SK-N-SH treated with all-trans-retinoic acid at 6 μM for 48 hours (cell line): ENCODE data around the gene GRAMD2A.

Experiments used
- ATAC-seq: fragments of 200-7000 bp; cut with Tn5 transposase; 3 replicates; pipeline ENCODE4 v1.9.1; 2020; ENCODE audit warnings: mild to moderate bottlenecking, moderate library complexity
- ARNTL ChIP-seq: fragments of 450-650 bp; formaldehyde crosslinking; IDR thresholded peaks from 2 replicates; pipeline ENCODE4 v1.5.0; 2020; ENCODE audit warnings: low read depth, mild to moderate bottlenecking, moderate library complexity, borderline replicate concordance
- BACH2 ChIP-seq: fragments of 250-450 bp; sonication (Bioruptor Pico); IDR thresholded peaks from 2 replicates; pipeline ENCODE4 v1.9.0; 2021; ENCODE audit warnings: mild to moderate bottlenecking, borderline replicate concordance
- CSDC2 ChIP-seq: fragments of 250-450 bp; sonication (Bioruptor Pico); IDR thresholded peaks from 2 replicates; pipeline ENCODE4 v1.5.0; 2020; ENCODE audit warnings: mild to moderate bottlenecking, moderate library complexity
- CSRNP3 ChIP-seq: fragments of 250-450 bp; sonication (Bioruptor Pico); IDR thresholded peaks from 2 replicates; pipeline ENCODE4 v1.5.1; 2021; ENCODE audit warnings: mild to moderate bottlenecking, moderate library complexity
- ESRRG ChIP-seq: fragments of 250-450 bp; sonication (Bioruptor Pico); IDR thresholded peaks from 2 replicates; pipeline ENCODE4 v1.6.1; 2021; ENCODE audit warnings: mild to moderate bottlenecking
- GLIS3 ChIP-seq: fragments of 250-450 bp; sonication (Bioruptor Pico); IDR thresholded peaks from 2 replicates; pipeline ENCODE4 v1.5.0; 2020; ENCODE audit warnings: mild to moderate bottlenecking, moderate library complexity
- OSR1 ChIP-seq: fragments of 250-450 bp; sonication (Bioruptor Pico); IDR thresholded peaks from 2 replicates; pipeline ENCODE4 v1.8.0; 2022; ENCODE audit warnings: moderate library complexity, mild to moderate bottlenecking, inconsistent platforms
- PATZ1 ChIP-seq: fragments of 250-450 bp; sonication (Bioruptor Pico); IDR thresholded peaks from 2 replicates; pipeline ENCODE4 v1.8.0; 2020; ENCODE audit warnings: mild to moderate bottlenecking, moderate library complexity, borderline replicate concordance
- PPARA ChIP-seq: fragments of 250-450 bp; sonication (Bioruptor Pico); IDR thresholded peaks from 2 replicates; pipeline ENCODE4 v1.5.0; 2020; ENCODE audit warnings: mild to moderate bottlenecking, borderline replicate concordance
- RARB ChIP-seq: fragments of 250-450 bp; sonication (Bioruptor Pico); IDR thresholded peaks from 2 replicates; pipeline ENCODE4 v1.8.0; 2021; ENCODE audit warnings: mild to moderate bottlenecking, moderate library complexity
- SNAI2 ChIP-seq: fragments of 250-450 bp; sonication (Bioruptor Pico); IDR thresholded peaks from 2 replicates; pipeline ENCODE4 v1.5.0; 2020; ENCODE audit warnings: mild to moderate bottlenecking, moderate library complexity
- TCF4 ChIP-seq: fragments of 250-450 bp; sonication (Bioruptor Pico); IDR thresholded peaks from 2 replicates; pipeline ENCODE4 v1.8.0; 2021; ENCODE audit warnings: mild to moderate bottlenecking, moderate library complexity, borderline replicate concordance
- TOX ChIP-seq: fragments of 250-450 bp; sonication (Bioruptor Pico); IDR thresholded peaks from 2 replicates; pipeline ENCODE4 v1.8.0; 2021; ENCODE audit warnings: mild to moderate bottlenecking, moderate library complexity, borderline replicate concordance
- TSHZ2 ChIP-seq: fragments of 250-450 bp; sonication (Bioruptor Pico); IDR thresholded peaks from 2 replicates; pipeline ENCODE4 v1.5.0; 2020; ENCODE audit warnings: mild to moderate bottlenecking, moderate library complexity
- ZC3H10 ChIP-seq: fragments of 250-450 bp; sonication (Bioruptor Pico); IDR thresholded peaks from 2 replicates; pipeline ENCODE4 v1.5.1; 2021; ENCODE audit warnings: mild to moderate bottlenecking, moderate library complexity
- ZFP3 ChIP-seq: fragments of 250-450 bp; sonication (Bioruptor Pico); IDR thresholded peaks from 2 replicates; pipeline ENCODE4 v1.5.0; 2020; ENCODE audit warnings: mild to moderate bottlenecking, moderate library complexity
- ZFP30 ChIP-seq: fragments of 450-650 bp; formaldehyde crosslinking; IDR thresholded peaks from 2 replicates; pipeline ENCODE4 v1.5.0; 2022; ENCODE audit warnings: mild to moderate bottlenecking, moderate library complexity
- ZNF565 ChIP-seq: fragments of 450-650 bp; formaldehyde crosslinking; conservative IDR thresholded peaks from 2 replicates; pipeline ENCODE4 v1.5.0; 2020; ENCODE audit warnings: low read depth, mild to moderate bottlenecking, moderate library complexity
- ZNF8 ChIP-seq: fragments of 450-650 bp; formaldehyde crosslinking; IDR thresholded peaks from 2 replicates; pipeline ENCODE4 v1.5.0; 2020; ENCODE audit warnings: mild to moderate bottlenecking, moderate library complexity
- TF ChIP-seq, protein P1 (sequence below): fragments of 250-450 bp; sonication (Bioruptor Pico); IDR thresholded peaks from 2 replicates; pipeline ENCODE4 v1.5.1; 2020; ENCODE audit warnings: low read depth, mild to moderate bottlenecking, moderate library complexity

The GRAMD2A gene

DNA sequence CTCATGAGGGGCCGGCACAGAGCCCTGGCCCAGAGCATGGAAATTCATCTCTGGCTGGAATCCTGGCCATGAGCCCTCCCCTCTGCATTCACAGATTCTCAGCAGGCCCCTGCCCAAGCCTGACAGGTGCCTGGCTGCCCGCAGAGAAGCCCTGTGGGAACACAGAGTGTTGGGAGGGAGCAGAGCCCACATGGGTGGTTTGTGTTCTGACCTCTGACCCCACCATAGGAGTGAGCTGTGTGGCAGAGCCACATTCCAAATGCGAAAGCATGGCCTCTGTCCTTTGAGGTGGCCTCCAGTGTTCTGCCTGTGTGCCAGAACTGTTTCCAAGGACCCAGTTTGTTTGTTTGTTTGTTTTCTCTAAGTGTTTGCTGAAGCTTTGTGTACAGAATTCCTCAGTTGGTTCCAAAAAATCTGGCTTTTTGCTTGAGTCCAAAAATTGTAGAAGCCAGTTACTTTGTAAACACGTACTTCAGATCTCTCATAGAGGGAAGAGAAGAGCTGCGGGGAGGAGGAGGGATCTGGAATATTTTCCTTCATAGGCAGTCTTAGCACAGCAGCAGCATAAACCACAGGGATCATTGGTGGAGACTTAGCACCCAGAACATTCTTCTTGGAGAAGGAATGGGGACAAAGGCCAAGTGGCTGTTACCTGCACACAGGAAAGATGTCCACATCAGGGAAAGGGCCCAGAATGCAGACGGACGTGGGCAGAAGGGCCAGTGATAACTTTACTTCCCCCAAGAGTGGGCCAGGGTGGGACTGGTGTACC lies 36.0 kb downstream of the GRAMD2A start:
- no peak for ATAC-seq
- TF ChIP-seq CSRNP3 (CRISPR knock-in tag) (no peak), RARB (CRISPR knock-in tag) (no peak), OSR1 (CRISPR knock-in tag) (no peak), TSHZ2 (CRISPR knock-in tag) (no peak), ZNF565 (CRISPR knock-in tag) (no peak), TOX (CRISPR knock-in tag) (no peak), ESRRG (CRISPR knock-in tag) (no peak), BACH2 (no peak), ZFP30 (CRISPR knock-in tag) (no peak), GLIS3 (CRISPR knock-in tag) (no peak), ARNTL (no peak)
- TF ChIP-seq, protein P1, sequence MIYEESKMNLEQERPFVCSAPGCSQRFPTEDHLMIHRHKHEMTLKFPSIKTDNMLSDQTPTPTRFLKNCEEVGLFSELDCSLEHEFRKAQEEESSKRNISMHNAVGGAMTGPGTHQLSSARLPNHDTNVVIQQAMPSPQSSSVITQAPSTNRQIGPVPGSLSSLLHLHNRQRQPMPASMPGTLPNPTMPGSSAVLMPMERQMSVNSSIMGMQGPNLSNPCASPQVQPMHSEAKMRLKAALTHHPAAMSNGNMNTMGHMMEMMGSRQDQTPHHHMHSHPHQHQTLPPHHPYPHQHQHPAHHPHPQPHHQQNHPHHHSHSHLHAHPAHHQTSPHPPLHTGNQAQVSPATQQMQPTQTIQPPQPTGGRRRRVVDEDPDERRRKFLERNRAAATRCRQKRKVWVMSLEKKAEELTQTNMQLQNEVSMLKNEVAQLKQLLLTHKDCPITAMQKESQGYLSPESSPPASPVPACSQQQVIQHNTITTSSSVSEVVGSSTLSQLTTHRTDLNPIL (CRISPR knock-in tag): no peak

GRCh38 chr15:72160696-72161245 lies 36.8 kb downstream of the GRAMD2A start:
- no peak for ATAC-seq
- TF ChIP-seq GLIS3 (CRISPR knock-in tag): no peak

DNA sequence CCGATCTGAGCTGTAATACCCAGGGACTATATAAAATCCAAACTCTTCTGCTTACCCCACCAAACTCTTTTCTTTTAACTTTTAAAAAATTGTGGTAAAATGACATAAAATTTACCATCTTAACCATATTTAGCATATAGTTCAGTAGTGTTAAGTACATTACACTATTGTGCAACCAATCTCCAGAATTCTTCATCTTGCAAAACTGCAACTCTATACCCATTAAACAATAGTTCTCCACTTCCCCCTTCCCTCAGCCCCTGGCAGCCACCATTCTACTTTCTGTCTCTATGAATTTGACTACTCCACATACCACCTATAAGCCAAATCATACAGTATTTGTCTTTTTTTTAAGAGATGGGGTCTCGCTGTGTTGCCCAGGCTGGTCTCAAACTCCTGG lies 40.7 kb downstream of the GRAMD2A start:
- ATAC-seq: no peak
- TF ChIP-seq CSDC2 (CRISPR knock-in tag) (no peak), GLIS3 (CRISPR knock-in tag) (no peak), BACH2 (no peak), ESRRG (CRISPR knock-in tag) (no peak), OSR1 (CRISPR knock-in tag) (no peak), PPARA (CRISPR knock-in tag) (no peak), ARNTL (no peak), TSHZ2 (CRISPR knock-in tag) (no peak), ZNF565 (CRISPR knock-in tag) (no peak), TCF4 (CRISPR knock-in tag) (no peak), ZC3H10 (CRISPR knock-in tag) (no peak), ZFP30 (CRISPR knock-in tag) (no peak), ZNF8 (no peak), ZFP3 (CRISPR knock-in tag) (no peak), TOX (CRISPR knock-in tag) (no peak), CSRNP3 (CRISPR knock-in tag) (no peak), PATZ1 (CRISPR knock-in tag) (no peak), RARB (CRISPR knock-in tag) (no peak), SNAI2 (CRISPR knock-in tag) (no peak)
- TF ChIP-seq, protein P1 (CRISPR knock-in tag): no peak
